BJ (cell line): ENCODE results near the gene SUMO2. TPM values are rescaled to one million over a fixed set of nuclear protein-coding genes. Genes with fewer than 3 reads are reported as not detected.
"Not testable (repeated sequence)": the region's sequence is repeated elsewhere in the genome, so short reads cannot be mapped to it uniquely, and the experiment has no call there.

Source experiments
- CTCF ChIA-PET: fragments of 350-600 bp; formaldehyde crosslinking; extraction: SDS; loops from one replicate; lab custom pipeline; 2021; ENCODE audit warnings: antibody characterized with exemption, inconsistent platforms; lab: Yijun Ruan, JAX
- POLR2A ChIA-PET: fragments of 300-600 bp; sonication (Branson Sonifier 250); formaldehyde crosslinking; extraction: SDS; loops from one replicate; lab custom pipeline; 2021; ENCODE audit warnings: antibody characterized with exemption; lab: Charles Lee
- DNase-seq: peaks from one replicate; pipeline ENCODE4 v3.0.0-alpha.2; 2011; ENCODE audit warnings: low read depth
- H3K27me3 ChIP-seq: 2 replicates; pipeline ENCODE4 v1.6.0; 2011; ENCODE audit warnings: low read length; ENCODE audit not compliant: control insufficient read depth, insufficient read depth
- H3K36me3 ChIP-seq: 2 replicates; pipeline ENCODE4 v1.5.1; 2011; ENCODE audit warnings: low read length; ENCODE audit not compliant: control insufficient read depth, insufficient read depth
- H3K4me3 ChIP-seq: 2 replicates; pipeline ENCODE4 v1.5.1; 2011; ENCODE audit warnings: low read depth, mild to moderate bottlenecking, control low read depth, low read length
- polyA plus RNA-seq: library from polyadenylated mRNA; depleted of rRNA; stranded (reverse); fragments of >200 nt; gene quantifications from 2 replicates; pipeline ENCODE4 v1.2.3, GENCODE V29; 2011
- TF ChIP-seq, protein P1 (sequence below): IDR thresholded peaks from 2 replicates; pipeline ENCODE4 v1.5.1; 2011; ENCODE audit warnings: low read depth, mild to moderate bottlenecking, control low read depth, inconsistent platforms, low read length, moderate library complexity; ENCODE audit not compliant: insufficient read depth

The SUMO2 gene
- polyA plus RNA-seq, 1 experiment, result 131 TPM

DNA sequence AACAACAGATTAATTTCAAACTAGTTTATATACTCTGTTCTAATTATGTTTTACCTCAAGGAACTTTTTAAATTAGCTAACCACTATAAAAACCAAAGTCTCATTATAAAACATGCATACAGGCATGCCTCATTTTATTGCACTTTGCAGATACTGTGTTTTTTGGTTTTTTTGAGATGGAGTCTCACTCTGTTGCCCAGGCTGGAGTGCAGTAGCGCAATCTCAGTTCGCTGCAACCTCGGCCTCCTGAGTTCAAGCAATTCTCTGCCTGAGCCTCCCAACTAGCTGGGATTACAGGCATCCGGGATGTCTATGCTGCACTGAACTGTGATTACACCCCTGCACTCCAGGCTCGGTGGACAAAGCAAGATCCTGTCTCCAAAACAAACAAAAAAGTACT, 19.7 kb downstream of the SUMO2 start:
- Histone ChIP-seq H3K36me3 (peaks cover 3% of the 10 kb centered on the region), H3K4me3 (no peak overlapping the region), H3K27me3 (no peaks in the 10 kb centered on the region)
- DNase-seq, result no peak
- TF ChIP-seq, protein P1, sequence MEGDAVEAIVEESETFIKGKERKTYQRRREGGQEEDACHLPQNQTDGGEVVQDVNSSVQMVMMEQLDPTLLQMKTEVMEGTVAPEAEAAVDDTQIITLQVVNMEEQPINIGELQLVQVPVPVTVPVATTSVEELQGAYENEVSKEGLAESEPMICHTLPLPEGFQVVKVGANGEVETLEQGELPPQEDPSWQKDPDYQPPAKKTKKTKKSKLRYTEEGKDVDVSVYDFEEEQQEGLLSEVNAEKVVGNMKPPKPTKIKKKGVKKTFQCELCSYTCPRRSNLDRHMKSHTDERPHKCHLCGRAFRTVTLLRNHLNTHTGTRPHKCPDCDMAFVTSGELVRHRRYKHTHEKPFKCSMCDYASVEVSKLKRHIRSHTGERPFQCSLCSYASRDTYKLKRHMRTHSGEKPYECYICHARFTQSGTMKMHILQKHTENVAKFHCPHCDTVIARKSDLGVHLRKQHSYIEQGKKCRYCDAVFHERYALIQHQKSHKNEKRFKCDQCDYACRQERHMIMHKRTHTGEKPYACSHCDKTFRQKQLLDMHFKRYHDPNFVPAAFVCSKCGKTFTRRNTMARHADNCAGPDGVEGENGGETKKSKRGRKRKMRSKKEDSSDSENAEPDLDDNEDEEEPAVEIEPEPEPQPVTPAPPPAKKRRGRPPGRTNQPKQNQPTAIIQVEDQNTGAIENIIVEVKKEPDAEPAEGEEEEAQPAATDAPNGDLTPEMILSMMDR, result no peak
- CTCF ChIA-PET, result interaction anchor here (1.0 to 1.8 kb wide), 3 partner anchors 9 to 49 kb away, joined by 3 to 7 read pairs (median 7); no protein-coding TSS in a partner anchor
- POLR2A ChIA-PET, result interaction anchor here (0.5 kb wide), 1 partner anchor 8 kb away, joined by 3 read pairs; no protein-coding TSS in a partner anchor

DNA sequence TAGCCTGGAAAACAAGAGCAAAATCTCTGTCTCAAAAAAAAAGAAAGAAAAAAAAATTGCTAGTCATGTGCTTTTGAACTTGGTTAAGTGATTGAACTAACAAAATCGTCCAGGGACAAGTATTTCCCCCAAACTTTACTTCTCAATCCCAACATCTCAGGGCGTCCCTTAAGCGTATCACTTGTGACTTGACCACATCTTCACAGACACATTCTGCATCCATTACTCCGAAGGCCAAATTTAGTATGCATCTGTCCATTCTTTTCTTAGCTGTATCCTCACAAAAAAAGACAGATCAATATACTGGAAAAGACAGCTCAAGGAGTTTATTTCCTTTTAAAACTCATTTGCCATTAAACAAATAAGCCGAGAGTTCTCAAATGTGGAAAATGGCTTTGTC, 22.5 kb downstream of the SUMO2 start:
- ChIA-PET POLR2A (no interaction called here), CTCF (interaction anchor here (0.9 to 2.3 kb wide), 4 partner anchors 8 to 46 kb away, joined by 3 to 9 read pairs (median 3); no protein-coding TSS in a partner anchor)
- Histone ChIP-seq H3K27me3 (no peaks in the 10 kb centered on the region), H3K4me3 (no peak overlapping the region), H3K36me3 (no peaks in the 10 kb centered on the region)
- TF ChIP-seq, protein P1, result no peak
- no peak for DNase-seq

DNA sequence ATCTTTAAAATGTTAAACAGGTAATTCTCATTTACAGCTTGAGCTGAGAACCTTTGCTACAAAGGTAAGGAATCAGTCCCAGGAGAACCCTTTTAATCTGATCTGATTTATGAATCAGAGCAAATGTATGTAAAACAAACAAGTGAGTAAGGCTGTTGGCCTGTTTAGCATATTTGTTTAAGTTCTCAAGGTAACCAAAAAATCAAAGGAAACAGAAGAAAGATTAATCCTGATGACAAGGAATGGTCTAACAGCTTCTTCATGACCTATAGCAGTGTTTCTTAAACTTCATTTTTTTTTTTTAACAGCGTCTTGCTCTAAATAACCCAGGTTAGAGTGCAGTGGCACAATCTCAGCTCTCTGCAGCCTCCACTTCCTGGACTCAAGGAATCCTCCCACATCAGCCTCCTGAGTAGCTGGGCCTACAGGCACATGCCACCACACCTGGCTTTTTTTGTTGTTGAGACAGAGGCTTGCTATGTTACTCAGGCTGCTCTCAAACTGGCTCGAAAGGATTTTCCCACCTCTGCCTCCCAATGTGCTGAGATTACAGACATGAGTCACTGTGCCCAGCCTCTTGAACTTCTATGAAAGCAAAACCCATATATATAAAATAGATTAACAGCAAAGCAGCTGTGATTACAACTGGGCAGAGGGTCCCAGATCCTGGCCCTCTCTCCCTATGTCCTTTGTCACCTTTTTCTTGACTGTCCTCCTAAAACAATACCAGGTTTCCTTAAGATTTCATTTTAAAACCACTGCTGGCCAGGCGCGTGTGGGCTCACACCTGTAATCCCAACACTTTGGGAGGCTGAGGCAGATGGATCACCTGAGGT, 23.3 kb downstream of the SUMO2 start:
- DNase-seq, result no peak
- H3K4me3 ChIP-seq, result no peak overlapping the region
- CTCF ChIA-PET, result interaction anchor here (0.9 to 2.3 kb wide), 4 partner anchors 9 to 45 kb away, joined by 3 to 9 read pairs (median 3); no protein-coding TSS in a partner anchor
- TF ChIP-seq, protein P1, result no peak
- POLR2A ChIA-PET, result no interaction called here
- no peaks in the 10 kb centered on the region for H3K36me3 ChIP-seq
- no peaks in the 10 kb centered on the region for H3K27me3 ChIP-seq

DNA sequence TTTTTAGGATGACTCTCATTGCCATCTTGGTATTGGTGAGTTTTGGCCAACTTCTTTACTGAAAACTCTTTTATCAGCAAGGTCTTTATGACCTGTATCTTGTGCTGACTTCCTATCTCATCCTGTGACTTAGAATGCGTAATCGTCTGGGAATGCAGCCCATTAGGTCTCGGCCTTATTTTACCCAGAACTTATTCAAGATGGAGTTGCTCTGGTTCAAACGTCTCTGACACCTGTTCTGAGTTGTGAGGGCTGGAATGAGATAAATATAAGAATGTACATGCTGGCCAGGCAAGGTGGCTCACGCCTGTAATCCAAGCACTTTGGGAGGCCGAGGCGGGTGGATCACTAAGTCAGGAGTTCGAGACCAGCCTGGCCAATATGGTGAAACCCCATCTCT, 24.3 kb downstream of the SUMO2 start:
- CTCF ChIA-PET, result interaction anchor here (2.3 kb wide), 1 partner anchor 13 kb away, joined by 9 read pairs; no protein-coding TSS in a partner anchor
- H3K27me3 ChIP-seq, POLR2A ChIA-PET, H3K4me3 ChIP-seq, H3K36me3 ChIP-seq, DNase-seq: not testable (repeated sequence)

DNA sequence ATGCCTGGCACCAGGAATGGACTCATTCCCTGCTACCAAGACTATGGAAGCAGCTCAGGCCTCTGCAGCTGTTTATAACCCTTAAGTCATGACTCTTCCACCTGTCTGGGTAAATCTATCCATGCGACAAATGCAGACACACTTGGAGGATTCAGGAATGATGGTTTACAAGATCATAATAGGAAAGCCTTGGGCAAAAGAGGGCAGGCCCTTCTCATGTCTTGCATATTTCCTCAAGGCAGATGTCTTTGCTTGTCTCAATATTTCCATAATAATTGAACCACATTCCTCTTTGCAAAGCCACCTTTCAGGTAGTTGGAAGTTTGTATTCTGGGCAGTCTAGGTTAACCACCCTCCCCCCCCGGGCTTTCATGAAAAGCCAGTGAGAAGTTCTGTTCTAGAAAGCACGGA, 27.6 kb downstream of the SUMO2 start:
- TF ChIP-seq, protein P1, result no peak
- Histone ChIP-seq H3K36me3 (no peaks in the 10 kb centered on the region), H3K27me3 (no peaks in the 10 kb centered on the region), H3K4me3 (no peak overlapping the region)
- ChIA-PET CTCF (interaction anchor here (0.6 to 1.0 kb wide), 2 partner anchors 21 to 26 kb away, joined by 3 read pairs; no protein-coding TSS in a partner anchor), POLR2A (interaction anchor here (0.6 kb wide), 1 partner anchor 95 kb away, joined by 5 read pairs; no protein-coding TSS in a partner anchor)
- DNase-seq, result no peak
